ENCODE data around the gene GSPT2.
A peak's percentile ranks its signal among the peaks of the same experiment; 100 is the strongest.
"Not testable (repeated sequence)": the region's sequence is repeated elsewhere in the genome, so short reads cannot be mapped to it uniquely, and the experiment has no call there.

GSPT2 gene

DNA sequence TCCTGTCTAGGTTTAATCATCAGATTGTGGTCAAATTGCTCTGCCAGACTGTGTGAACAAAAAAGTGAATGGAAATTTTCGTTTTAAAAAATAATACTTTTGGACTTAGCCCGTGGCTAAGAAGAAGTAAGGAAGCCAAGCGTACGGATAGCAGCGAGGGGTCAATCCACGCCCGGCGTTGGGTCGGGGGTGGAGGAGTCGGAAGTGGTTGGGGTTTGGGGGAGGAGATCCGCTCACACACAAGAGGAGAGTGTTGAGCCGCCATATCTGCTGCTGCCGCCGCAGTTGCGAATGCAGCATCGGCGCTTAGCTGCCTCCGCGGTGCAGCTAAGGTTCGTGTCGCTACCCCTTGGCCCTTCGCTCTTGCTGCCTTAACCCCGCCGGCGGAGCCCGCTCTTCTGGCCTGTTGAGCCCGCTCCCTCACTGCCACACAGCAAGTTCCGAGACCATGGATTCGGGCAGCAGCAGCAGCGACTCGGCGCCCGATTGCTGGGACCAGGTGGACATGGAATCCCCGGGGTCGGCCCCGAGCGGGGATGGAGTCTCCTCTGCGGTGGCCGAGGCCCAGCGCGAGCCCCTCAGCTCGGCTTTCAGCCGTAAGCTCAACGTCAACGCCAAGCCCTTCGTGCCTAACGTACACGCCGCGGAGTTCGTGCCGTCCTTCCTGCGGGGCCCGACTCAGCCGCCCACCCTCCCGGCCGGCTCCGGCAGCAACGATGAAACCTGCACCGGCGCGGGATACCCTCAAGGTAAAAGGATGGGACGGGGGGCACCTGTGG, at the start of gene GSPT2:
Gene GSPT2, plus strand, starts transcription at position 264 of the 779 bp plus-strand sequence. Its CDS starts 185 bp downstream, at position 449.
- peak; percentile 57 for DNase-seq

DNA sequence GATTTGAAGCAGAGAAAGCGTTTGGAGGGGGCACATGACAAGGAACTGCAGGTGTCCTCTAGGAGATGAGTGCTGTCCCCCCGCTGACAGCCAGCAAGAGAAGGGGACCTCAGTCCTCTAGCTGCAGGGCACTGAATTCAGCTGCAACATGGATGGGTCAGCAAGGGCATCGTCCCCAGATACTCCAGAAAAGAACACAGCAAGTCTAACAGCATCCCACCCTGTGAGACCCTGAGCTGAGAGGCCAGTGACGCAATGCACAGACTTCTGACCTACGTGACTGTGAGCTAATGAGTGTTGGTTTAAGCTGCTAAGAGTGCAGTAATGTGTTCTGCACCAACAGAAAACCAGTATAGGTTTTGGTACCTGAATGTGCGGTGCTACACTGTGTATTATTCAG, 49.0 kb upstream of the GSPT2 start:
- DNase-seq = no peak

DNA sequence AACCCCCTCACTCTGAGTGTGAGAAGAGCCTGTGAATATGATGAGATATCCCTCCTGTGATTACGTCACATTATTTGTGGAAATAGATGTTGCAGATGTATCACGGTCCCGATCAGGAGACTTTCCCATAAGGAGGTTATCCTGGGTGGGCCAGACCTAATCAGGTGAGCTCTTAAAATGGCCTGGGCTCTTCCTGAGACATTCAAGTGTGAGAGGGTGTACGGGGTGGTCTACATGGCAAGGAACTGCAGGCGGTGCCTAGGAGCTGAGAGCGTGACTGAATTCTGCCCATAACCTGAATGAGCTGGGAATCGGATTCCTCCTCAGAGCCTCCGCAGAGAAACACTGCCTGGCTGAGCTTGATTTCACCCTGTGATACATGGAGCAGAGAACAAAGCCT, 45.8 kb upstream of the GSPT2 start:
- DNase-seq = no peak

DNA sequence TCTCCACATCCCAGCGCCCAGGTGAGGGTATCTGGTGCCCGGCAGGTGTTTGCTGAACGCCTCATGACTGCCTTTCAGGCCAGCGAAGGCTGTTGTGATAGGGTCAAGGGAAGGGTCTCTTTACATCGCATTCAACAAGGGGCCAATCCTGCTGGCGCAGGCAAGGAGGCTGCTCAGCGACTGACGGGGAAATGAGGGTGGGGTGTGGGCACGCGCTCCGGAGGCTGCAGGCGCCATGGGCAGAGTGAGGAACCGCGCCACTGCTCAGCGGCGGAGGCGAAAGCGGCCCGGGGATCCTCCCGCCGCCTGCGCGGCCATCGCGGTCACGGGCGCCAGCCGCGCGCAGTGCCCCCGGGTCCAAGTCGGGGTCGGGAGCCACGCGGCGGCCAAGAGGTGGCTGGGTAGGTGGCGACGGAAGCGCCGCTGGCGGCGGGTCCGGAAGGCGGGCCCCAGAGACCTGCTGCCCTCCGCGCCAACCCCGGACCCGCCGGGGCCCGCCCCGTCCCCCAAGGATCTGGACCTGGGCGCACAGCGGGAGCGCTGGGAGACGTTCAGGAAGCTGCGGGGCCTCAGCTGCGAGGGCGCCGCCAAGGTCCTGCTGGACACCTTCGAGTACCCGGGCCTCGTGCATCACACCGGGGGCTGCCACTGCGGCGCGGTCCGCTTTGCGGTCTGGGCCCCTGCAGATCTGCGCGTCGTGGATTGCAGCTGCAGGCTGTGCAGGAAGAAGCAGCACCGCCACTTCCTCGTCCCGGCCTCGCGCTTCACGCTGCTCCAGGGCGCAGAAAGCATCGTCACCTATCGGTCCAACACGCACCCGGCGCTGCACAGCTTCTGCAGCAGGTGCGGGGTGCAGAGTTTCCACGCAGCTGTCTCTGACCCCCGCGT, 32.7 kb upstream of the GSPT2 start, which contains the start of gene CENPVL1:
Gene CENPVL1, plus strand, starts transcription at position 236 of the 888 bp plus-strand sequence. Its CDS starts 0 bp downstream, at position 236.
- DNase-seq = not testable (repeated sequence)

DNA sequence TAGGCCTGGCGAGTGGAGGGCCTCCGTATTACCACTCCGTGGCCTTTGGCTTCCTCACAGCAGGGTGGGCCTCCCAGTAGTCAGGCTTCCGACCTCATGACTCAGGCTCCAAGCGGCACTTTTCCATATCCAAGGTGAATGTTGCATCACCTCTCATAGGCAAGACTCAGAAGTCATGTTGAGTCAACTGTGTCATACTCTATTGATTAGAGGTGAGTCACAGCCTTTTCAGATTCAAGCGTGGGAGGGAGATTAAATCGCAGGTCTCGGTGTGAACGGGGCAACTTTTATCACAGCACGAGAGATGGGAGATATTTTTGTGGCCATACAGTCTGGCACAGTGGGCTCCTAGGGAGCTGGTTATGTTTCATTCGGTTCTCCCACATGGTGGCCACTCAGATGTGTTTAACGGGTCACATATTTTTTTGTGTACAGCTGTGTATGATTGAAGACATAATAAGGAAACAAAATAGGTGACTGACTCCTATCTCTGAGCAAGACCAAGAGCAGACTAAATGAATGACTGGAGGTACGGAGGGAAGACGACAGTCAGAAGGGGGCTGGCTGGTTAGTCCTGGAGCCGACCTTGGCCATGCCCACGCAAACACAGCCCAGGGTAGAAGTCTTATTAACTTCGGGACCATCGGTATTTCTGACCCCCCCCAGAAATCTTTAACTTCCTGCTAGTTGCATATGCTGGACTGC, 30.1 kb upstream of the GSPT2 start:
- DNase-seq = not testable (repeated sequence)

DNA sequence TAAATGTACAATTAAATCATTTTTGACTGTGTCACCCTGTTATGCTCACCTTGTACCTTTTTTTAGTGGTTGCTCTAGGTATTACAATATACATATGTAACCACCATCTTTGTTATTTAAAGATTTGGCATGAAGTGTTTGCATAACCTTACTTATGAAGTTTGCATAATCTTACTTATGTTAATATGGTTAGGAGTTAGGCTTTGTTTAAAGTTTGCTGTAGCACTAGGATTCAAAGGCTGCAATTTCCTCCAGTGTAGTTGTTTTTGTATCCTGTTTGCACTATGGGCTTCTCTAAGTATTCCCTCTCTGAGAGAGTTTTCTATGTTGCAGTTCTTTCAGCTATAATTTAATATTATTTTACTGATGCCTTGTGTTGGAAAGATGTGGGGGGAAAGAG, 15.0 kb upstream of the GSPT2 start:
- DNase-seq = no peak

DNA sequence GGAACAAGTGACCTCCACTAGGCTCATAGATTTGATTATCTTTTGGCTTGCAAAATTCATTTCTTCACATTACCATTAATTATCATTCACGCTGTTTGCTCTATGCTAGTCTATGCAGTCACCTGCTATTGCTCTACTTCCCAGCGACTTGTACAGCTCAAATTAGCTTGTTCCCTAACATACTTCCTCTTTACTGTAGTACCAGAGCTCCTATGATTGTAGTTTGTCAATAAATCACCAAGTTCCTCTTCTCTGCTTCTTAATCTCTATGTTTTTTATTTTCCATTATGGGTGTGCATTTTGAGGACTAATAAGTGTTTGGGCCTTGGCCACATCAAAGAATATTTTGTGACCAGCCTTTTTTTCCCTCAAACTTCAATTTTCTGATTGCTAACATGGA, 6.2 kb upstream of the GSPT2 start:
- DNase-seq = no peak

DNA sequence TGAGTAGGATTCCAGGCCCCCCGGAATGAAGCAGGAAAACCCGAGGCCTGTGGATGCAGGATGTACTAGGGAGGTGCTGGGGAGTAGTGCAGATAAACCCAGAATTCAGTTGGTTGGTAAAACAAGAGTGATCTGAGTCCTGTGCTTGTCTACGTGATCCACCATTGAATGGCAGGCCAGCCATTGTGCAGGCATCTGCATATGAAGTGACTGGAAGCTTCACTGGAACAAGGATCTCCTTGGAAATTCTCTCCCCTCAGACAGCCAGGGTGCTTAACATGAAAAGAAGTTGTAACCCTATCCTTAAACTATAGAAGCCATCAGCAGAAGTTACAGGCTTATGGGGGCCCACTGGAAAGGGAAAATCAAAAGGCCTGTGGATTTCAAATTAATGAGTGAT, 656 bp upstream of the GSPT2 start:
- DNase-seq = no peak

DNA sequence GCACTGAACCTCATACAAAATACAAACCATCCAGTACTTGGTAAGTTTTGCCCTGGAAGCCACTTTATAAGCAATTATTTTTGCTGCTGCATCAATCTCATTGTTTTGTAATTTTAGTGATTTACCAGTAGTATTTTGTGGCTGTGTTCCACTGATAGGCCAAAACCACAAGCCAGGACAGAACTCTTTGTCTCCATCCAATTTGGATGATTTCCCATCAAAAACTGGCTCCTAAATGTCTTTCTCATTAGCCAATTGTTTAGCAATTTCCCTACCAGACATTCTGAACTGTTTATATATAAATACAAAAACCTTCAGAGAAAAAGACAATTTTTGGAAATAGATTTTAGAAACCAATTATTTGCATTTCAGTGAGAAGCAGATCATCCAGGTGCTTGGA, 4.4 kb downstream of the GSPT2 start:
- no peak for DNase-seq

DNA sequence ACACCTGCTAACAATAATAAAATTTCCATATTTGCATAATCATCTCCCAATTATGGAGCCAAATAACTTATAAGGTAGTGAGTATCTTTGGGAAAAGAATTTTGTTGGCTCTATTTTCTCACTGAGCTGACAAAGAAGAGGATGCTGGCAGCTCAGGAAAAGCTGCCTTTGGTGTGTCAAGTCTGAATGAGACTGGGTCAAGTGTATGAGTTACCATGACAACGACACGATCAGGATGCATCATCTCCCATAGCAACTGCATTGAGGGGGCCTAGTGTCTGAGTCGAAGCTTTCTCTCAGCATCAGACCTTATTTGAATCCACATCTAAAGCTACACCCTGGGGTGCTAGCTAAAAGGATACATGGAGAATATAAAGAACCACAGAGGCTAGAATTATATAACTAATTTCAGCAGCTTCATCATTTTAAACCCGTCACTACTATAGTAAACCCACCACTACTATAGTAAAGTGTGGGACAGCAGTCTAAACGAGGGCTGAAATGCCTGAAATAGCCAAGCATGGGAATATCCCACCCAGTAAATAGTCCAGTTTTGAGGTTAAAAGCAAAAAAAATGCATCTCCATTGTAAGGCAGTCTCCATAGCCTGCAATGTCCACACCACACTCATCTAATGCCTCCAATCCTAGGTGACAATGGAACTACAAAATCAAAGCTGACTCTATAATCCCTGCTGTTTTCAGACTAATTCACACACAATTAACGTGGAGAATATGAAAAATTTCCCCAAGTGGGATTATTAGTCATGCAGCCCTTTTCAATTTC, 16.0 kb downstream of the GSPT2 start:
- no peak for DNase-seq

DNA sequence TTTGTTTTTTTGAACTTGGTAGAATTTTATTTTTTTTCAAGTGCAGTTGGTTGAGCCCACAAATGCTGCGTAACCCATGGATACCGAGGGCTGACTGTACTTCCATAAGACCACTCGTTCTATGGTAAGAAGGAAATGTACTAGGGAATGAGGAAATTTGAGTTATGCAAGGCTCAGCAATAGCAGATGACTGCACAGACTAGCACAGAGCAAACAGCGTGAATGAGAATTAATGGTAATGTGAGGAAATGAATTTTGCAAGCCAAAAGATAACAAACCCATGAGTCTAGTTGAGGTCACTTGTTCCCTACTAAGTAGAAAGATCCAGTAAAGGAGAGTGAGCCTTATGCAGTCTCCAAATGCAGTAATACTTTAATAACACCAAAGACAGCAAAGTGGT, 17.4 kb downstream of the GSPT2 start:
- DNase-seq = no peak

DNA sequence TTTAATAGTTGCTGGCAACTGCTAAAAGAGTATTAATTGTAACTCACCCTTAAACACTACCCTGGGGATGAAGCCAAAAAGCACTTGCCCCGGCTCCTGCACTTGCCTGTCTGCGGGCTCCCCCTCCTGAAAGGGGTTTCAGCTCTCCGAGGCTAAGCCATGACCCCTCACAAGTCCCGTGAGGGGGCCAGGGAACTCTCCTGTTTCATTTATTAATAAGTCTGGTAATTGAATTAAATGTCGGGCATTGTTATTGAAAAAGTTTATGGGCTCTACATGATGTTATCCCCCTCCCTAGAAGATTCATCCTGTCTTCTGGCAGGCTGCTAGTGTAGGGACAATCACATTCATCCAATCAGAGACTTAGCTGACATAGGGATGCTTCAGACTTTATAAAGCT, 23.3 kb downstream of the GSPT2 start:
- DNase-seq = no peak

DNA sequence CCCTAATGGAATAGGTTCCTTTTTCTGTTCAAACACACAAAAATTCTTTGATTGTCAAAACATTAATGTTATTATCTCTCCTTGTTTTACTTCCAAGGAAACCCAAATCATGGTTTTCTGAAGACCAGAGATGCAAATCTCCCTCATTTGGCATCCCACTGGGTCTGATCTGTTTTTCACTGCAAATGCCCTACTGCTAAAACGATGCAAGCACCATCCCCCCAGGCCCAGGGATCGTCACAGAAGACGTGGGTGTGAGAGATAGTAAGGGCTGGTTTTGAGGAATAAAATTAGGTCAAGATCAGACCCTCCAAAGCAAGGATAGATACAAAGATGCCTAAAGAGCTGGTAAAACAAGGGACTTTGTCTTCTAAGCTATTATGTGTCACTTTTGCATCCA, 33.6 kb downstream of the GSPT2 start:
- no peak for DNase-seq

DNA sequence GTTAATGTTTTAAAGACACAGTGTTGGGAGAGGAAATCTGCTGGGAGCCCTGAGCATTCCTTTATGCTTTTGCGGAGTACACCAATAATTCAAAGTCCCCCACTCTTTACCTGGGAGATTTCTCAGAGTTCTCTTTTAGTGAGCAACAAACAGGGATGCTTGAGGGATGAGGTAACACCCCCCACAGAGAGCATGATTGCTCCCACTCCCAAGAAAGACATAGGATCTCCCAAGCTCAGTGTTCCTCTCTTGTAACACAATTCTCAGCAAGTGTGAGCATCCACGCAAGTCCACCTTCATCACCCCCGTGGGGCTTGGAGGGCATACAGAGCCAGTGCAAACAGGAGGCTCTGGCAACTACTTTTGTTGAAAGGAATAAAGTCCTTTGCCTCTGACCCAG, 36.1 kb downstream of the GSPT2 start:
- no peak for DNase-seq

DNA sequence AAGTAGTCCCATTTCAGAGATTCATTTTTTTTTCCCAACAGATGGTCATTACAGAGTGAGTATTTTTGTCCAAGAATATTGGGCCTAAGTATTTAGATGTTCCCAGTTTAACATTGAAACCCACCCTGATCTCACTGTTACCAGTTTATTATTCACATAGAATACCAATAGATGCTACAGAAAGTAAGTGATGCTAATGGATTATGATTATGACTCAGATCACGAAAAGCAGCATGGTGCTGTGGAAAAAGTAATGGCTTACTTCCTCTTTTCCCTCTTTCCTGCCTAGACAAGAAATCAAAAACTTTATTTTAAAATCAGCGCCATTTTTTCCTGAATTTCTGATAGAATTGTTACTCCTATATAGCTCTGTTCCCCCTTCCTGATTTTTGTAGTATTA, 51.9 kb downstream of the GSPT2 start:
- no peak for DNase-seq

Data from stimulated activated CD4-positive, alpha-beta T cell treated with anti-CD3 and anti-CD28 coated beads, Interleukin-4, amount 100 ng/mL, for 1 hour (primary cell).